ENCODE results near the gene DNAJA3.

DNAJA3 gene

GRCh38 chr16:4428500-4428899, 2.8 kb downstream of the DNAJA3 start:
- DNase-seq (ENCODE audit: low read depth), result no peak
- no peak for TF ChIP-seq CTCF (IDR thresholded peaks at IDR 0.05; ENCODE audit: insufficient read depth, low read depth, low read length, missing control alignments)
- no peak overlapping the region for H3K4me3 ChIP-seq (ENCODE audit: low read depth, low read length)

GRCh38 chr16:4431023-4431422, 5.4 kb downstream of the DNAJA3 start:
- DNase-seq (ENCODE audit: low read depth), result no peak
- H3K4me3 ChIP-seq (ENCODE audit: low read depth, low read length), result no peak overlapping the region
- TF ChIP-seq CTCF (IDR thresholded peaks at IDR 0.05; ENCODE audit: insufficient read depth, low read depth, low read length, missing control alignments), result no peak

- no peak overlapping the region for H3K4me3 ChIP-seq (ENCODE audit: low read depth, low read length)
- no peak for TF ChIP-seq CTCF (IDR thresholded peaks at IDR 0.05; ENCODE audit: insufficient read depth, low read depth, low read length, missing control alignments)
- no peak for DNase-seq (ENCODE audit: low read depth)
Measured at GRCh38 chr16:4433228-4433627, 7.6 kb downstream of the DNAJA3 start.

- TF ChIP-seq CTCF (IDR thresholded peaks at IDR 0.05; ENCODE audit: insufficient read depth, low read depth, low read length, missing control alignments), result no peak
- DNase-seq (ENCODE audit: low read depth), result no peak
- no peak overlapping the region for H3K4me3 ChIP-seq (ENCODE audit: low read depth, low read length)
Measured at GRCh38 chr16:4433914-4434787, 8.5 kb downstream of the DNAJA3 start.

- no peak for DNase-seq (ENCODE audit: low read depth)
- no peak overlapping the region for H3K4me3 ChIP-seq (ENCODE audit: low read depth, low read length)
- no peak for TF ChIP-seq CTCF (IDR thresholded peaks at IDR 0.05; ENCODE audit: insufficient read depth, low read depth, low read length, missing control alignments)
Measured at GRCh38 chr16:4435337-4436067, 9.8 kb downstream of the DNAJA3 start.

DNA sequence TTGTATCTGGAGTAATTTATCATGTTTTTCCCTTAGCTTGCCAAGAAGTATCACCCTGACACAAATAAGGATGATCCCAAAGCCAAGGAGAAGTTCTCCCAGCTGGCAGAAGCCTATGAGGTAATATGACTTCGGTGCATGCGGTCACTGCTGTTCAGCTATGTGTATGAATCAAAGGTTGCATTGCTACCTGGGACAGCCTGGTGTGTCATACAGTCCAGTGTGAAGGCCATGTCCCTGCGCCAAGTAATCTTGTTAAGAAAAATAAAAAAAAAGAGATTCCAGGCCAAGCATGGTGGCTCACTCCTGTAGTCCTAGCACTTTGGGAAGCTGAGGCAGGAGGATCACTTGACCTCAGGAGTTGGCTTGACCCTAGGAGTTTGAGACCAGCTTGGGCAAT, 11.7 kb downstream of the DNAJA3 start:
- no peak overlapping the region for H3K4me3 ChIP-seq (ENCODE audit: low read depth, low read length)
- no peak for TF ChIP-seq CTCF (IDR thresholded peaks at IDR 0.05; ENCODE audit: insufficient read depth, low read depth, low read length, missing control alignments)
- no peak for DNase-seq (ENCODE audit: low read depth)

All from GM12865 (cell line).